LNCAP (cell line): ENCODE results near the gene MFRP.

Experiments used
- CTCF ChIP-seq: fragments of 450-650 bp; IDR thresholded peaks from 2 replicates; pipeline ENCODE4 v1.5.1; 2017; ENCODE audit warnings: mild to moderate bottlenecking

MFRP gene

GRCh38 chr11:119380827-119381180 is 34.3 kb upstream of the MFRP start:
- no peak for TF ChIP-seq CTCF

DNA sequence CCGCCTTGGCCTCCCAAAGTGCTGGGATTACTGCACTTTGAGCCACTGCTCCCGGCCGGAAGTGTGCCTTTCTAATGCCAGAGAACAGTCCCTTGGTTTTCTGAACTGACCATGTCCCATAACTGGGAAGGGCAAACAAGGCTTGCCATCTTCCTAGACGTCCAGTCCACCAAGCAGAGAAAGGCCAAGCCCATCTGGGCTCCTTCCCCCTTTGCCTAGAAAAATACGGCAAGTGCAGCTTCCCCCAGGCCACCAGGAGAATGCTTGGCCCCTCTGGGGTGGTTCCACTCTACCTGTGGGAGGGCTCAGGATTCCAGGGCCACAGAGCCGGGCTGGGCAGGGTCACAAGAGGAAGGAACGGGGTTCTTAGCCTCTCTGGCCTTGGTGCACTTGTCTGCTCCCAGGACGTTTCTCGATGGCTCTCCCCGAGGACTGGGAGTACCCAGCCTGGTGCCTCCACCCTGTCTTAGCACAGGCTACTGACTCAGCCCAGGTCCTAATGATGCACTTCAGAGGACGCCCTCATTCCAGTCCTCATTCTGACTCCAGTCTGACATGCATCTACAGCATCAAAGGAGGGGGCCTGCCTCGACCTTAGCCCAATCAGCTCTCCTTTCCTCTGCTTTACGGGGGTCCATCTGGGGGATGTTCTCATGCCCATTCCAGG is 33.8 kb upstream of the MFRP start:
- no peak for TF ChIP-seq CTCF

GRCh38 chr11:119378851-119379465 is 32.5 kb upstream of the MFRP start:
- TF ChIP-seq CTCF: no peak

GRCh38 chr11:119377961-119378667 is 31.6 kb upstream of the MFRP start:
- no peak for TF ChIP-seq CTCF

- no peak for TF ChIP-seq CTCF
Measured at GRCh38 chr11:119377112-119377901, 30.8 kb upstream of the MFRP start.

DNA sequence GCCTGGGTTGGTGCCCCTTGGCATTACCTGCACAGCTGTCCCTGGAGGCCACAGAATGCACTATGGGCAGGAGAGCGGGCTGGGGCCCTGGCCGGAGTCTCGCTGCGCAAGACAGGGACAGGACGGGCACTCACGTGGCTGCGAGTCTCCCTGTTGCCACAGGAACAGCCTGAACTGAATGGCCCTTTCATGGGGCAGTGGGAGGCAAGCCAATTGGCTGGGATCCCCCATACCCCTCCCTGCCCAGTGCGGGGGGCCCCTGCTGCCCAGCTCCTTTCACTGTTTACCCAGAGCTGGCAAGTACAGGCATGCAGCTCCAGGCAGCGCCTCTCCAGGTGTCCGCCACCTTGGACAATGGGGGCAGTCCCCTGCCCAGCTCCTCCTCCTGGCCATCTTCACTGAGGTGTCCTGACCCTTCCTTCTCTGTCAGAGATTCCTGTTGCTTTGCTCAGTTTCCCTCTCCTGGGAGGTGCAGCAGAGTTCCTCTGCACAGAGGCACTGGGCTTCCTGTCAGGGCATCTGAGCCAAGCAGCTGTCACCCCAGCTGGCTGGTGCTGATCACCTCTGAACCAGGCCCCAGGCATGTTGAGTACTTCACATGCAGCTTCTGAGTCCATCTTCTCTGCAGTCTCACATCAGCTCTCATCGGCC is 29.8 kb upstream of the MFRP start:
- no peak for TF ChIP-seq CTCF
